Islet precursor cell (in vitro differentiated cells): Measurements from ENCODE around the gene DCC.

Experiments used
- DNase-seq: peaks from one replicate; pipeline ENCODE4 v3.0.0-alpha.2; 2018

DCC gene

DNA sequence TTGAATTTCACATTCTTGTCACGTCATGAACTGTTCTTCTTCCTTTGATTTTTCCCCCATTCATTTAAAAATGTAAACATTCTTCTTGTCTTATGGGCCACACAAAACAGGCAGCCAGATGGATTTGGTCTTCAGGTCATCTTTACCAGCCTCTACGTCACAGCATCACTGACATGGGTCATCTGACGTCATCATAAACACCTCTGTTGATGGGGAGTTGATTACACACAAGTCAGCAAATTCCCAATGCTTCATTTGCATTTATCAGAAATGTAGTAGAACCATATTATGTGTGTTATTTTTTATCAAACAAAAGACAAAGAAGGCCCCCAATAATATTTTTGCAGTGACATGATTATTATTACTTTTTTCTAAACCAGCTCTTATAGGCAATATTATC lies 777.9 kb downstream of the DCC start:
- DNase-seq = no peak

DNA sequence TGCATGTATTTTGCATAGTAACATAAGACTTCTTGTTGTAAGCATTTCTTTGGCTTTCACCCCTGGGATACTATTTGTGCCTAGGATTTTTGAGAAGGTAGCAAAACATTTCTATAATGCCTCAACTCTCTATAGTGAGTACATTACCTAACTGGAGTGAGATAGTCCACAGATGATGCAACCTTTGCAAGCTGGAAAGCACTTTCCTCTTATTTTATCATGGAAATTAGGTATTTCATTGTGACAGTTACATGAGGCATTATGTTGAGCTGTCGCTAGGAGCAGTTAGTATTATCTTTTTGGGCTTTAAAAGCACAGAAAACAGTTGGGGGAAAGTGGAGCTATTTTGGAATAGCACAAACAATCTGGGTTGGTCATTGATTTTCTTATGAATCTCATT lies 786.2 kb downstream of the DCC start:
- no peak for DNase-seq

DNA sequence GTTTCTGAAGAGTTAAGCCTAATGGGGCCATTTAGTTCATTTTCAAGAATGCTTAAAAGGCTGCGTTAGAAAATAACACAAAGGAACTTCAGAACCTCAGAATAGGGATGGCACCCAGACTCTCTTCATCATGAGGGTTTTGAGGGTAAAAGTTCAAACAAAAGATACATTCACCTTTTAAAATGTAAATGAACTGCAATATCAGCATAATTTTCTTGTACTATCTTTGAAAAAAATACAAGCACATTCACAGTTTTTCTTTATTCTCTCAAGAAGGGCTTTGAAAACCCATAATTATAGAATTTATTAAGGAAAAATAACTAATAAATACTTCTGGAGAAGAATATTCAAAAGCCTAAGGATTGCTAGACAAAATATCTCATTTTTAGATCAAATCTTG lies 791.0 kb downstream of the DCC start:
- no peak for DNase-seq

DNA sequence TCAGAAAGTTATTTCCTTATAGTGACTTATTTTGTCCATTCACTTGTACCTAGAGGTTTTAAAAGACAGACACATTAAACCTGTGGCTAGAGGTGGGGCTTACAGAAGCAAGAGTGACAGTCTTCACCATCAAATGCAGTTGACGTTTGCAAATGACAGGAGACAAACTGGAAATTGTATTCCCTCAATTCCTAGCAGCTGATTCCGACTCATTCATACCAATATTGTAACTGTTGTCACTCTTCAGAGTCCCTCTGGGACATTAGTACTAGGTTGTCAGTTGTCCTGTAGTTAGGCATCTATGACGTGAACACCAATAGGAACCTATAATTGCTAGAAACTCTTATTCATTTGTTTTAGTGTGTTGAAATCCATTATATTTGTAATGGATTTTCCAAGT lies 794.7 kb downstream of the DCC start:
- no peak for DNase-seq

DNA sequence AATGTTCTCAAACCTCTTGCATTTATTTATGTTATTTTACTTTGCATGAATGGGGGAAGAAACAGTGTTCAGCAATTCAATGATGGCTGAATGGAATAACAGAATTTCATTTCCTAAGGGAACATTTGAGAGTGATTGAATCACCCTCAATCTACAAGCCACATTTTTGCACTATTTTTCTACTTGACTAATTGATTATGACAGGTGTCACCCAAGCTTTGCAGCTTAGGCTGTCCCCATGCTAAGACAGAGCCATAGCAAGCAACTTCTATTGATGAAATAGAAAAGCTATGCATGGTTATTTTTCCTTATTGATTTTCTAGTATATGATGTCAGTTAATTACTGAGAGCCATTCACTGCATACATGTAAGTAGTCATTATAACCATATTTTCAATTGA lies 795.7 kb downstream of the DCC start:
- DNase-seq = no peak

DNA sequence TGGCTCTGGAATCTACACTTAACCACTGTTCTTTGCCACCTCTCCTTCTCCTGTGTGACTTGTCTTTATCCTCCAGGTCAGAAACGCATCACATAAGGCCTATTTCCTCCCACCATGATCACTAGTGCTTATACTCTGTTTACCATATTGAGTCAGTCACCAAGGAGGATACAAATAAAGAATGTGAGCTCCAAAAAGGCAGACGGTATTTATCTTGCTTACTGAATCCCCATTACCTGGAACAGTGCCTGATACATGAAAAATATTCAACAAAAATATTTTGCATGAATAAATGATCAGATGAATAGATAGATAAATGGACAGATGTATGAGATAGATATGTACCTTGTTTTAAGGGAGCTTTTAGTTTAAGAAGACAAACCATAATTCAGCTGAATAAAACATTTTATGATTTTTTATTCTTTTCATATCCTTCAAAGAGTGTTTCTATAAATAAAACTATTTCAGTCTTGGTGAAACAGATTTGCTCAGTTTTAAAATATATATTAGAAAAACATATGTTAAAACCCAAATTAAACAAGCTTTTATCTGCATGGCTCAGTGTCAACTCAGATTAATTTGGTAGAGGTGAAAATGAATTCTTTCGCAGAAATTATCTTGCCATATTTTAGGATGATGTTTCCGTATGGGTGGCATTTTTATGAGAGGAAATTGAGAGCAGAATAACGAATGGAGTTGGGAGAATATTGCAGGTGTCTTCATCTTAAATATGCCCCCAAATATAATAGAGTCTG lies 799.9 kb downstream of the DCC start:
- DNase-seq = no peak

DNA sequence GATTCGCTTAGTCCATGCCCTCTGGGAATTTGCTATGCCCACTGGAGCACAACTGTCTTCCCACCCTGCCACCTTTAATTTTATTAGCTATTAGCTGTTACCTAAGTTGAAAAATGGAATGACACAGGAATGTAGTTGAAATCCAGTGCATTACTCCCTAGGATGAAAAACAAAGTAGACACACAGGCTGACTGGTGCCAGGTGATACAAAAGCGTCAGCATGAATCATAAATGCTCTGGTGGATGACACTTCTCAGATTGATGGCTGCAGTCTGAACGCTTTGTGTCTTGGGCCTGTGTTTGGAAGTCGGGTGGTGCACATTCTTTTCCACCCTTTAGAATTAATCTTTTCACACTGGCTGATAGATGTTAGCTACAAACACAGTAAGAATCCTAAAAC lies 802.0 kb downstream of the DCC start:
- DNase-seq = no peak

DNA sequence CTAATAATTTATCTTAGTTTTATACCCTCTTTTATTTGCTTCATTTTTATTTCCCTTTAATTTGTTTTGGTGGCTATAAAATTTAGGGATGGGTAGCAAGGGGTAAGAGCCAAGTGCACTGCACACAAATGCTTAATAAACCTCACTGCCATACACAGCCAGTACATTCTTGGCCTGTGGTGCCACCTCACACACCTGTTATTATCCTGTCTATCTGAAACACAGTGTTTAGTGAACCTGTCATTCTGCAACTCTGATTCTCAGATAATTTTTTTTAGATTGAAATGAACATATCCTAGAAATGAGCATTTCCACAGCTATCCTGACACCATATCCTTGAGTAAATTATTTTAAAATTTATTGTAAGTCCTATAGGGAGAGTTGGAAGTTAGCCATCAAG lies 807.5 kb downstream of the DCC start:
- DNase-seq = no peak

DNA sequence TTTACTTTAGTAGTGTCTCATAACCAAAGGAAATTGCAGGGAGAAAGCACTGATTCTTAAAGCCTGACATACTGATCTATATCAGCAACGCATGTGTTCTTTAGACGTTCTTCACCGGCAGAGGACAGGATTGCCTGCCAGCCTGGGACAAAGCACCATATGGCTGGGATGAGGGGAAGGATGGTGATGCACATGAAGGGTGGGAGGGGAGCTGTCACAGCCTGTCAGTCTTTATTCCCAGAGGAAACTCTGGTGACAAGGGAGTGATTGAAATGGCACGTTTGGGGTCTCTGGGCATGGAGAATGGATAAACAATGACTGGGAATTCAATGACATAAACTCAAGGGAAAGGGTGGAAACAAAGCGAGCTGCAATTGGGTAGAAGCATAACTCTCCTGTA lies 808.1 kb downstream of the DCC start:
- DNase-seq = no peak

DNA sequence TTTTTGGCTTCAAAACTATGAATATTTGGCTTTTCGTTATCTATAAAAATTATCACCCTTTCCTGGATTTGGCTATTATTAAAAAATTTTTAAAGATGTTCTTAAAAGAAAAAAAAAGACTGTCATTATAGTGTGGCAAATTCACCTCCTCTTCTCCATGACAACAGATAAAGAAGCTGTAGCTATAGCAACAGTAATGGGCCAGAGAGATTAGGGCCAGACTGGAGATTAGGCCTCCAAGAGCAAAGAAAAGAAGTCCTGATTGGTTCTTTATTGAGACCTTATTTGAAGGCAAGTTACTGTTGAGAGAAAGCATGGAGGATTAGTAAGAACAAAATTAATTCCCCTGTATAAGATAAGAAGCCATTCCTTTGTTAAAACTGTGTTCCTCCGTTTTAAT lies 812.5 kb downstream of the DCC start:
- no peak for DNase-seq

DNA sequence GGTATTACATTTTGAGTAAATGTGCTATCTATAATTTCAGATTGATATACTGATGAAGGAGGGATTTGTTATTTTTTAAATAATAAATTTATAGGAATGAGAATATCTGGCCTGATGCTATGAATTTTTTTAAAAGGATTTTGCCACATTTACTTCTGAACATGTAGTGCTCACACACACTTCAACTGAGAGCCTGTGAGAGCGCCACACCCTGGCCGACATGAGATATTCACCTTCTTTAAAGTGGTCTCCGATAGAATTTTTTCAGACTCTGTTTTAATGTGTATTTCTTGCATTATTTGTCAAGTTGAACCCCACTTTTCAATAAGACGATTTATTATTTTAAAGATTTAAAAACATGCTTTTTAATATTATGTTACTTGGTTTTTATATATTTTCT lies 813.3 kb downstream of the DCC start:
- DNase-seq = peak; percentile 55

DNA sequence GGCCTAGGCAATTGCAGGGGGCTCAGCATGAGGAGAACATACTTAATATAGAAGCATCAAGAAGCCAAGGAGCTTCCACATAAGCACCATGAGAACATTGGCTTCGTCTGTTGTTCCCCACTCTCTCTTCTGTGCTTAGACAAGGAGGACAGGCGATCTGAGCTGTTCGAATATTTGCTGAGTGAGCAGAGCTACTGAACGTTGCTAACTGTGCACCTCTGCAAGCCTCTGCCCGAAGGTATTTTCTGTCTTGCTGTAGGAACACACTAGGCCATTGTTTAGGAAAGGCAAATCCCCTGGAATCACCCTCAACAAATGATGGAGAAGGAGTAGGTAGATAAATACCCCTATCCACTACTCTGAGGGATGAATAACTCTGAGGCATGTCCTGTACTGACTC lies 813.8 kb downstream of the DCC start:
- peak; percentile 58 for DNase-seq

DNA sequence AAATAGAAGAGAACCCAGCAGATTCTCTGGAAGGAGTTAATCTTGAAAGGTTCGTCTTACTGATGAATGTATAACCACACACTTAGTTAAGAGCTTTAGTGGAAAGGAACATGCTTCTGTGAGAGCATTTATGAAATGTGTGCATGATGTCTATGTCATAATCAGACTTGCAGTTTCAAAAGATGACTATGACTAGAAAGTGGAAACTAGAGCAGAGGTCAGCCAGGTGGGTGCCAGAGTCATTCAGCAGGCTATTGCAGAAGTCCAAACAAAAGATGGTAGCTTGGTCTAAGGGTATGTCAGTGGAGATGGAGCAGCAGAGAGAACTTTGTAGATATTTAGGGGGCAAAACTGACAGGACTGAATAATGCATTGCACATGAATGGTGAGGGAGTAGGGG lies 825.8 kb downstream of the DCC start:
- no peak for DNase-seq

DNA sequence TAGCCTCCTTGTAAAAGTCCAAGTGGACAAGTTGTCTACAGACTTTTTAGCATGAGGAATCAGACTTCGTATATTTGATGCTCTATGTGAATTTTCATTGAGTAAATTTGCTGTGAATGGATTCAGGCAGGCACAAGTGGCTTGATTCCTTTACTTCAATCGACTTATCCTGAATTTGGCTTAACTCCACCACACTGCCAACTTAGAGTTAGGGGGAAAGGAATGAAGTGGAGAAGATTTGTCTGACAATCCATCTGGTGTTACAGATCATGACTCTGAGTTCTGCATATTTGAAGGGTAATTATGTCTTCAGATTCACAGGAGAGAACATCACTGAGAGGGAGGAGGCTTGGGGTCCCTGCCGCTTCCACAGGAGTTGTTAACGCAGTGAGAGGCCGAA lies 829.3 kb downstream of the DCC start:
- no peak for DNase-seq

DNA sequence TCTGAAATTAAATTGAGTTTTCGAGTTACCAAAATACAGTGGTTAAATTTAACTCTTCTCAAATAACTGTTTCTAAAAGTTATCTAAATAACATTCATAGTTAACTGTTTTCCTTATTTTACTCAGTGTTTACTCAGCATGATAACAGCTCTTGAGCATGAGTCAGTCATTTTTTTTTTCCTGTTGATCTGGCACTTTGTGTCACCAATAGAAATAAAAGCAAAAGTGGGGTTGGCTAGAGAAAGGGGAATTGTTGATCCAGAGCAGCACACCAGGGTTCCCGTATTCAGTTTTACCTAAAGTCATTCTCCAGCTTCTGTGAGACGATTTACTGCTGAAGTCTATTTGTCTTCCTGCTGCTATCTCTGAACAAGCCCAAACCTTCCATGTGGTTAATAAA lies 851.6 kb downstream of the DCC start:
- DNase-seq = no peak

DNA sequence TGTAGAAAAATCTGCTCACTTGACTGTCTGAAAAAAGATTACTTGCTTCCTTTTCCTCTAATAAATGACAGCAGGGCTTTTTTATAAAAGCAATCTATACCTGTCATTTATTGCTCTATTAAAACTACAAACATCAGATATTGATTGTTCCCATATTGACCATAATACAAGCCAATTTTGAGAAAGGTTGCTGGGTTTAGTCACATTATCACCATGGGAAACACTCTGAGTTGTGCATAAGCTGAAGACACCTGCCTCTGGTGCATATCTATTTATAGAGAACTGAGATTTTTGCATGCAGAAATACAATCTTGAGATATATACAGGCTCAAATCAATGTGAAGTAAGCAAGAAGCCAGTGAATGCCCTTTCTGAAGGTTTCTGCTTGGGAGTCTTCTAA lies 853.9 kb downstream of the DCC start:
- DNase-seq = no peak

DNA sequence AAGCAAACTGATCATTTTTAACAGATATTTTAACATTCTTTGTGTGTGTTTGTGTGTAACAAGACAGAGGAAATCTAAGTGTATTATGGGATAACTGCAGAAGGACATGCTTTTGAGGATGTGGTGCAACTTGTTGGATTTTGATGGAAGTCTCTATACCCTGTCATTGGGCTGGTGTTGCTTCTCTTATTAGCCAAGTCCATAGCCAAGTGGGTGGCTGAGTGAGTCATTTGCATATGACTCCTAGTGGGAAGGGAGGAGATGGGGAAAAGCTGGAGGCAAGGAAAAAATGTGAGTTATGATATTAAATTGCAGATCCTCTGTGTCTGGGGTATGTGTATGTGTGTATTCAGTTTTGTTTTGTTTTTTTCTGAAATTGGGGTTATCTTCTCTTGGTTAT lies 879.9 kb downstream of the DCC start:
- DNase-seq = no peak

DNA sequence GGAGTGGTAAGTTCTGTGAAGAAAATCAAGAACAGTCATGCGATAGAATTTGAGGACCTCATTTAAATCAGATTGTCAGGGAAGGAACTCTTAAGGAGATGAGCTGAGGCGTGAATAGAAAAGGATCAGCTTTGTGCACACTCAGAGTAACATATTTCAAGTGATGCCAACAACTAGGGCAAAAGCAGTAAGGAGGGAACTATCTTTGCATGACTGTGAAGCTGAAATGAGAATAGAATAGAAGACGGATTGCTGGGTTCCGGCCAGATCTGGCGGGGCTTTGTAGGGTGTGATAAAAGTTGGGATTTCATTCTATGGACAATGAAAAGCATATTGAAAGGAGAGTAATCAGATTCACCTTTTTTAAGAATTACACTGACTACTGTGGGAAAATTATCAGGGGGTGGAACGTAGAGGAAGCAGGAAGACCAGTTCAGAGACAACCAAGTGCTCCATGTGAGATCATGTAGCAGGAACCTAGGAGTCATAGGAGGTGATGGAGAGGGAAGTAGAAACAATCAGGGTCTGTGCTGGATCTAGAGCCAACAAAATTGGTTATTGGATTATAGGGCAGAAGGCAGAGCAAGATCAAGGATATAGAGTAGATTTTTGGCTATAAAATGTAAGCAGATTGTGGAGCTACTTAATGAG lies 884.3 kb downstream of the DCC start:
- no peak for DNase-seq

DNA sequence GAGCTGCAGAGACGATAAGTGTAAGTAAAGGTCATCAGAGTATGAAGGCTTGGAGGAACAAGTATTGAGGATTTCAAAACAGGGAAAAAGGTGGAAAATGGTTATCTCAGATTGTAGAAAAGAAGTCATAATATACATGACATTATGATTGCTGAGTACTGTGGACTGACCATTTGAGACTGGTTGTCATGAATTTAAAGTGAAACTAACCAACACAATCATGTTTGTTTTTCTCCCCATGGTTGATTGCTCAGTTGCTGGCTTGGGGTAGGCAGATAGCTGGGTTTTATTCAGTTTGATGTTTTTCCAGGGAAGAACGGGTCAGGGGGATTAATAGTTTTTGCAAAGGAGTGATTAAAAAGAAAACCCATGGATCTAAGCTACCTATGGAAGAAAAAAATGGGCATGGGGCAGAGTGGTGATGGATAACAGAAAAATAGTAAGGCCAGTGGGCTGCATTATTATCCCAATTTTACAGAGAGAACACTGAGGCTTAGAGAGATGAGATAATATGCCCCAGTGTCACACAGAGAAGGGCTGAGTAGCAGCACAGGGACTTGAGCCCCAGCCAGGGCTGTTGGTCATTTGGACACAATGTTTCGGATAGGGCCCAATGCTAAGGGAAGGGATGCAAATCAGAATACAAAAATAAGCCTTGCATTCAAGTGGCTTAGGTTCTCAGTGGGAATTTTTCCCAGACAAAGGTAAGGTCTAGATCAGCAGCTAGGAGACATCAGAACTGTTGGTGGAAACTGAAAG lies 885.7 kb downstream of the DCC start:
- DNase-seq = no peak

DNA sequence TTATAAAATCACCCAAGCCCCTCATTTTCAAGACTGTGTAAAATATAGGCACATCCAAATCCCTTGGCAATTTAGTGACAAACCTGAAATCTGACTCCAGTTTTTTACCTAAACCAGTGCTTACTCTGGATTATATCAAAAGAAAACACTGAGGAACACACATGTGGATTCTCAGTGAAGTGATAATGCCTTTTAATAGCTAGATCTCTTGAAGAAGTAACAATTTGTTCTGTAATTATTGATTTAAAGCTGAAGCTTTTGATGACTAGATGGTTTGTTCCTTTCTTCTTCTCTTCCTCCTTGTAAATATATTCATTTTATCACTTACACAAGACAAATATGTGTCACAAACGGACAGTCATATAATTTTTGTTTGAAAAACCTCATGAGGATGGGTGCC lies 894.6 kb downstream of the DCC start:
- DNase-seq = no peak

DNA sequence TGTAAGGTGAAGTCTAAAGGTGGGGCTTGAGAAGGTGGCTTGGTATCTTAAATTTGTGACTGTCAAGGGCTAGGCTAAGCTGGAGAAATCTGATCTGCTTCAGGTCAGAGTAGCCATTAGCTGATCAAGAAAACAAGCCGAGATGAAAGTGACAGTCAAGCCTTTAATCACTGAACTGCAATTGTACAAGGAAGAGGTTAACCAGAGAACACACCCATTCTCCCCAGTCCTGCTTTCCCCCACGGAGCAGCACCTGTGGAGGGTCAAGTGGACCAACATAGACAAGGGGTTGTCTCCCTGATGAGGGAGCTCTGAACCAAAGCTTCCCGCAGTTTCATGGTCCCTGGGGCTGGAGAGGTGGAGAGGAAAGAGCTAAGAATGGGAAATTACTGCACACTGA lies 901.2 kb downstream of the DCC start:
- DNase-seq = no peak

DNA sequence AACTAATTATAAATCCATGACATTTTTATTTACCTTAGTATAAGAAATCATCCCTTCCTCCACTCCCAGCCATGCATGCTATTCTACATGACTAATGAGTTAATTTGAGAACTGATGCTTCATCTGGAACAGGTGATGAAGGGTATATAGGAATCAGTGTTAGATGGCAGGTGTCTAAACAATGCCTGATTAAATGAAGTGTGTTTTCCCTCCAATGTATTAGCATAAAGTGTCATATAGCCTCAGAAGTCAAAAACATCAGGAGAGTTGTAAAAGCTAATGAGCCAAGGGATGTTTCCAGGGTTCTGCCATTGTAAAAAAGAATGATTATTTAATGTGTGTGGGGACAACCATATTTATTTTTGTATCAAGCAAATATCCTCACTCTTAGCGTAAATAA lies 913.8 kb downstream of the DCC start:
- no peak for DNase-seq

DNA sequence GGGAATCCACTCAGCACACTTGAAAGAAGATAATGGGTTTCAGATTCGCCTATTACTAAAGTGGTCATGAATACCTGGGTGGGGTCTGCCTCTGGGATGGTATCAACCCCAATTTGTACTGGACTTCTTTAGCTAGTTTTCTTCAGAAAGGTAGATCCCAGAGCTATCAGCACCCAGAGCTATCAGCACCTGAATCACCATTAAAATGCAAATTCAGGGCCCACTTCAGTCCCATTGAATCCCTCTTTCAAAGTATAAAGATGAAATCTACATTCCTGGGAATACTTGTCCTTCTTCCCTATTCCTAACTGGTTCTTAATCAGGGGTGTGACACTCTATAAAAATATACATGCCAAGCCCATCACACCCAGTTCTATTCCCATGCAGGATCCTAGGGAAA lies 914.3 kb downstream of the DCC start:
- DNase-seq = no peak

DNA sequence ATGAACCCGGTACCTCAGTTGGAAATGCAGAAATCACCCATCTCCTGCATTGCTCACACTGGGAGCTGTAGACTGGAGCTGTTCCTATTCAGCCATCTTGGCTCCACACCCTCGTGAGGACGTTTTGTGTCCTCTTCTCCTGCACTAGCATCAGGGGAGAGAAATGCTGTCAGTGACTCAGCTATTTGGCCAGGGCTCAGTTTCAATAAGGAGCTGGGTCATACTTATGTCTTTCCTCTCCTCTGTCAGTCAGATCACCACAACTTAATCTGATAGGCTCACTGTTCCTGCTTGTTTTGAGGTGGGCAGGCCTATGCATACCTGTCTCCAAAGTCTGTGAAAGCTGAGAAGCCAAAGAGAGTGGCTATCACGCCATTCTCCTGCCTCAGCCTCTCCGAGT lies 921.2 kb downstream of the DCC start:
- DNase-seq = no peak
